GM18511 (cell line): ENCODE measurements around the gene FOXD3.

Source experiments
- ATAC-seq: cut with Tn5 transposase; IDR thresholded peaks from one replicate; pipeline ENCODE4 v1.9.1; 2021; ENCODE audit warnings: mild to moderate bottlenecking, moderate library complexity; ENCODE audit not compliant: unreplicated experiment

Gene FOXD3

DNA sequence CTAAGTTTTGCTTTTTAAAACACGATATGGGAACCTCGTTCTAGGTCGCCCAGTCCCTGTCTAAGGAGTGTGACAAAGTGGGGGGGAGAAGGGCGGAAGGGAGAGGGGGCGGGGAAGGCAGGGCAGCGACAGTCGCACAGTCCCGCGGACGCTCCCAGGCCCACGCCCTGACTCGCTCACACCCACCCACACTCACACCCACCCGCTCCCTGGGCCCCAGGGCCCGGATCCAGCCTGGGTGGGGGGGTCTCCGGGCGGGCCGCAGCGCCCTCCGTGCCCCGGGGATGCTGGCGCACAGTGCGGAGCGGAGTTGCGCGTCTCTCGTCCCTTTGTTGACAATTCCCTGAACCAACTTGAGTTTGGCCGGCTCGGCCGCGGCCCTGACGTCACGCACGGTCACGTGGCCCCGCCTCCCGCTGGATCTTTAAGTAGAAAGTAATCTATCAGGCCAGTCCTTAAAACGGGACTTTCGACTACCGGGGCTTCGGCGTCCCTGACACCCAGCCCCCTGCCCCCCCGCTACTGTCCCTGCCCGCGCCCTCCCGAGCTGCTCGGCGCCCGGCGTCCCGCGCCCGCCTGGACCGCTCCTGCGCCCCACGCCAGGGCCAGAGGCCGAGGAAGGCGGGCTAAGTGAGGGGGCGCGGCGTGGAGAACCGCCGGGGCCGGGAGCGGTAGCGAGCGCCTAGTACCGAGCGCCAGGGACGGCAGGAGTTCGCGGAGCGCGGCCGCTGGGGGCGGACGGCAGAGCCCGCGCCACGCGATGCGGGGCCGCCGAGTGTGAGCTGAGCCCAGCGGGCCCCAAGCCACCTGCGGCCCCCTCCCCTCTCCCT, at the start of gene FOXD3:
Gene FOXD3 (plus strand): TSS at position 454 of the 830 bp plus-strand sequence. CDS start 492 bp downstream, outside the sequence.
- no peak for ATAC-seq

DNA sequence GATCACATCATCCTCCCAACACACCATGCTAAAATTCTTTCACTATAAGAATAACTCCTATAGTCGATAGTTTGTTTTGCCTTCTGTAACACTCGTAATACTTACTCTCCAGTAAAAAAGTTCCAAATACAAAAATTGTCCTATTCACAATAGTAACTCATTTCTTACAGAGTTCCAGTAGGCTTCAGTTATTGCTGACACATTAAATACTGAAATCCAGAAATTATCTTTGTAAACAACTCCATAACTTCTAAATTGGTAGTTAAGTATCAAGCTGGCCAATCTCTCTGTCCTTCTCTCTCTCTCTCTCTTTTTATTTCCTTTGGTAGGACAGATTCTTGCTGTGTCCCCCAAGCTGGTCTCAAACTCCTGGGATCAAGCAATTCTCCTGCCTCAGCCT, 49.6 kb upstream of the FOXD3 start:
- ATAC-seq, result no peak

DNA sequence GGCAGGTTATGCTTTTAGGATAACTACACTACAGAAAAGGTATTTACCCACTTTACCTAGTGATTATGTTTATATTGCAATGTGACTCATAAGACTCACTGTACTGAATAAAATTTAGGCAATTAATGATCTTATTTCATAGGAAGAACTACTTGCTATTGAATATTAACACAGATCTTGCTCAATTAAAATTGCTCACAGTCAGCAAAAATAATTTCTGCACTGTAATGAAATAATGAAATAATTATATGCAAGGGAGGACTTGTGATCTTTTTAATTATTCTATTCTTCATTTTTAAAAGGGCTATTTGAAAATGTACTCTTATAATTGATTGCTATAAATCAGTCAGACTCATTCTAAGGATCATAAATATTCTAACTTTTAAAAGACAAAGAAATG, 48.0 kb upstream of the FOXD3 start:
- no peak for ATAC-seq

DNA sequence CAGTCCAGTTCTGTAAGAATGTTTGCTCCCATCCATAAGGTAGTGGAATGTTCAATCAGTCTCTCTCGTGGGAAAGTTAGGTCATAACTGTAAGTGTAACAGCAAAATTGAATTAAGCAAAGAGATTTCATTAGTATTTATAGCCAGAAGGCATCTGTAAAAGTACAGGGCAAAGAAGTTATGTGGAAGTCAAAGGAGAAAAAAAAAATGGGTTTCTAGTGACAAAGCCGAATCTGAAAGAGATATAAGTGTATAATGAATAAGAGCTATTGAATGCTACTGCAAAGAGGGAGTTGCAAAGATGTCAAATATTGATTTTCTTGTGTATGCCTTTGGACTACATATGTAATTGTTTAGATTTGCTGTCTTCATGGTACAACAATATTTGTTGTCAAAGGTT, 47.4 kb upstream of the FOXD3 start:
- ATAC-seq, result no peak

DNA sequence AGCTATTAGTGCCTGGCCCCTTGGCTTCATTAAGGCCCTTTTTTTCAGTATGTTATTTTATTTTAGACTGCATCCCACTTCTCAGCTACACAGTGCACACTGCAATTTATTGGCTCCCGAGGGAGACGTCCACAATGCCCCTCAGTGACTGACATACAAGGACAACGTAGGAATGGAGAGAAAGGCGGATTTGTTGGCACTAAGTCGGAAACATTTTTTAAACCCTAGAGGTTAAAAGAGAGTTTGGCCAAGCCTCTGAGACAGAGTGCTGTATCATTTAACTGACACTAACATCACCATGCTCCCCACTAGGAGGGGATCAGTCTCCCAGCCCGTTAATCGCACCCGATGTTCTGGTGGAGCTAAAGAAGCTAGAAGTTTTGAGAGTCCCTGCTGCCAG, 45.7 kb upstream of the FOXD3 start:
- no peak for ATAC-seq

DNA sequence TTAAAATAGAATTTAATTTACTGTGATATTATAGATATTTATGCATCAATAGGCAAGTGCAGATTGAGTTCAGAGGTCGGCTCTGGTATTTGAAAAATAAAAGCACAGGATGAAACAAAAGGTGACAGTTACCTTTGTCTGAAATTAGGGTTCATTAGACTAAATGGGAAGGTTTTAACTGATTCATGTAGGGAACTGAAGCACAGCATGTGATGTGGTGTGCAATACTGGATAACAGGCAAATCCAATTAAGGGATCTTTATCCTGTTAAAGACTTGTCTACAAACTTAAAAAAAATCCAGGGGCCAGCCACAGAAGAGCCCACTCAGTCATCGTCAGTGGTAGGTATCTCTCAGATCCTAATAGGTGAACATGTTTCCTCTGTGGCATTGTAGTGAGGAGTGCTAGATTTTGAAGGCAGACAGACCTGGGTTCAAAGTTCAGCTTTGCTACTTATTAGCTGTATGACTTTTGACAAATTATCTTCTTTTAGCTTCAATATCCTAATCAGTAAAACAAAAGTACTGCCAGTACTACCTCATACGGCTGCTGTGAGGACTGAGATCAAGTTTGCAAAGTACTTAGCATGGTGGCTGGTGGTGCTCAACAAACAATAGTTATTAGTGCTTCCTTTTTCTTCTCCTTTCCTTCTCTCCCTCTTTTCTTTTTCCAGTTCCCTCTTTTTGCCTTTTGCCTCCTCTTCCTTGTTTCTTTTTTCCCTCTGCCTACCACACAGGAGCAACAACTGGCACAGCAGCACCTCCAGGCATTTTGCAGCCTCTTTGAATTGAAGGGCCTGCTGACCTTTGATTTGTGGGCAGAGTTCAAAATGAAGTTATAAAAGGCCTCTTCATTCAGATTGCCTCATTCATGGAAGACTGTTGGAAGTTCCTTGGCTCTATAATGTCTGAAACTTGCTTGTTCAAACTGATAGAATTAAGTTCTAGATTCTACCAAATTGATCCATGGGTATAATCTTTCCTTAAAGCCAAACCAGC, 44.9 kb upstream of the FOXD3 start:
- ATAC-seq, result no peak

DNA sequence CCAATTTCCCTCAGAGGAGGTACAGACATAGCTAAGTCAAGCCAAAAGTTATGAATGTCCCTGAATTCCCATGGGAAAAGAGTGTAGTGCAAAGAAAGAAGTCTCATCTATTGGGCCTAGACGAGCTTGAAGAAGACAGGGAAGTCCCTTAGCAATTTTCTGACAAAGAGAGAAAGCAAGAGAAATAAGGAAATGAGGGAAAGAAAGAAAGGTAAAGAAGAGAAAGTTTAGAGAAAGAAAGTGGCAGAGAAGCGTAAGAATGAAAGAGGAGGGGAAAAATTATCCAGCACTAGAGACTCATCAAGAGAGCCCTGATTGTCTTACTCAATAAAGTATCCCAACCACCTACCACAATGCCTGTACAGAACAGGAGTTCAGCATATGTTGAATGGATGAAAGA, 40.6 kb upstream of the FOXD3 start:
- ATAC-seq, result no peak

DNA sequence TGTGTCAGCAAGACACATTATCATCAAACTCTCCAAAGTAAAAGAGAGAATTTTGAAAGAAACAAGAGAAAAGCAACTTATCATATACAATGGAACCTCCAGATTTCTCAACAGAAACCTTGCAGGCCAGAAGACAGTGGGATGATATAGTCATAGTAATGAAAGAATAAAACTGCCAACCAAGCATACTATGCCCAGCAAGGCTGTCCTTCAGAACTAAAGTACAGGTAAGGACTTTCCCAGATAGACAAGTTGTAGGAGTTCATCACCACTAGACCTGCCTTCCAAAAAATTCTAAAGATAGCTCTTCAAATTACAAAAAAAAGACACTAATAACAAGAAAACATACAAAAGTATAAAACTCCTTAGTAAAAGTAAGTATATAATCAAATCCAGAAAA, 33.2 kb upstream of the FOXD3 start:
- no peak for ATAC-seq

DNA sequence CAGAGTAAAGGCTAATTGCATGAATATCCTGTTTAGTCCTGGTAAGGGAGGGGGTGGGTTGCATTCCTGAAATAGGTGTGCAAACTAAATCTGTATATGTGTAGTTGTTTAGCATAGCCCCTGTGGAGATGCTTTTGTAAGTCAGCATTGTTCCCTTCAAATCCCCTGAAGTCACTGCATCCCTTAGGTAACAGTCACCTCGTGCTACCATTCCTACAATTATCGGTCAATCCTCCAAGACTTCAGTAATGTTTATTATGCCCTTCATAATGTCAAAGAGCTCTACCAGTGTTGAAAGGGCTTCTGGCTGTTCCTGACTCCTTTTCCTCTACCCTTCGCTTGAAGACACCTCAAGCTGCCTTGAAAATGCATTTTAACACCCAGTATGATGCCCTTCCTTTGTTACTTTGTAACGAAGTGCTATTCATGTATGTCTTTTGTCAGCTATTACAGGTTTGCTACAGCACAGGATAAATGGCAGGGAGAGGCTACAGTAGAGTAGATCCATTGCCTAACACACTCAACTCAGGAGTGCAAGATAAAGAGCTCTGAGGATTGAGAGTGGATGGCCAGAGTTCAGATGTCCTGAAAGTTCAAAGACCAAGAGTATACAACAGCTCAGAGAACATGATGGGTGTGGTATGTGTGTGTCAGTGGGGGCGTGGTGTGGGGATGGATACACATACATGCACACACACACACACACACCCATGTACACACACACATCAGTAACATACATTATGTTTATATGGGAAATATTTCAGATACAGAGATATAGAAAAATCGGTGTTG, 27.4 kb upstream of the FOXD3 start:
- no peak for ATAC-seq

DNA sequence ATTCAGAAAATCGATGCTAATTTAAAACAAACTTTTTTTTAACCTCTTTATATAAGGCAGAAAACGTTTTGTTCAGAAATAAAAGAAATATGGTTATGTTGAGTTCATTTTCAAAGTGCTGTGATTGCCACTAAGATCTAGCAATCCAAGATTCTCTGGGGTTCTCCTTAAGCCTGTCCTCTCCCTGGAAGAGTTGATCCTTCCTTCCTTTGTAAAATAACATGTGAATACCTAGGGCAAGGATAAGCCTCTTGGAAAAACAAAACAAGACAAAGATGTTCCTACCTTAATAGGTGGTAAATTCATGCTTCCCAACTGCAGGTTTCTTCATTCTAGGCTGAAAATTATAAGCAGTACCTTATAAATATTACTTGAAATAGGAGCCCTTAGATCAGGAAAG, 18.0 kb upstream of the FOXD3 start:
- no peak for ATAC-seq

DNA sequence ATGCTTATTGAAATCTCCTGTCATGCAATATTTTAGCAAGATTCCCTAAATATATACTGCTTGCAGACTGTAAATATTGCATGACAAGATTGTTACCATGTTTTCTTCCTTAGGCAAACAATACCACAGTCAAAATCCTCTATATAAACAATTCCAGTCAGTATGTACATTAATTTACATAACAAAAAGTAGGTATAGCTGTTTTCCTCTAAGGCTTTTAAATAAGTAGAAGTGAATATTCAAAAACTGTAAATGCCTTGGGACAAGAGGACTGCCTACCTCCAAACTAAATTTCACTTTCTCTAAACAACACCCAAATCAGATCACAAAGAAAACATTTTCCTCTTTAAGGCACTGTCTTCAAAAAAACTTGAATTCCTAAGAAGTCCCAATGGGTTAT, 17.3 kb upstream of the FOXD3 start:
- no peak for ATAC-seq

DNA sequence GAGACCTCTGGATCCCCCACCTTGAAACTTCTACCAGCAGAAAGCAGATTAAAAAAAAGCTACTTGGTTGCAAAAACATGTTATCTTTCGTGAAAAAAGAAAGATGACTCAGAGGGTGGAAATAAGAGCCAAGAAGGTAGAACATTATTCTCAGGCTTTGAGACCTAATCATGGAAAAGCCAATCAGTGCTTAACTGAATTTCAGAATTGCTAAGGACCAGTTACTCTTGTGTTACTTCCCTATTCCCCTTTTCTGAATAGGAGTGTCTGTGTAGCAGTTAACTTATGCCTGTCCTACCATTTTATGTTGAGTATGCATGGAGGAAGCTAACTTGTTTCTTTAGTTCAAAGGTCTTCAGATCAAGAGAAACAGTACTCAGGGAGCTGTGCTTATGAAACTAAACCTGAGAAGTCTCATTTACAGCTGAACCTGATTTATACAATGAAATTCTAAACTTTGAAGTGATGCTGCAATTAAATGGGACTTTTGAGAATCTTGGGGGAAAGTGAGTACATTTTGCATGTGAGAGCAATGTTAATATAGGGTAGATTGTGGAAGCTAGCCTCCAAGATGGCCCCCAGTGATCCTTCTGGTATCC, 15.1 kb upstream of the FOXD3 start:
- ATAC-seq, result no peak

DNA sequence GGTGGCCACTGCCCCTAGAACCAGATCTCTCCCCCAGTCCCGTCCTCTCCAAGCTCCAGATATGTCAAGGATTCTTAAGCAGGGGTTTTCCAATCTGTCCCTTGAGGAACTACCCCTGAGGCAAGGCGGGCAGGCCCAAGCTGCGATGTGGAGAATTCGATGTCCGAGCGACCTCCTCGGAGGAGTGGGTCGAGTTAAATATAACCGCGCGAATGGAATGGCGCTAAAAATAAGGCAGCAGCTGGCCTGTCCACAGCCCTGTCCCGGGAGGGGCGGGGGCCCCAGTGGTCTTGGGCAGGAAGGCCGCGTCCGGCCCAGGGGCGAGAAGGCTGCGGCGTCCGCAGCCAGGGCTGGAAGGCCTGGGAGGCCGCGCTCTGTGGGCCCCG, 5.8 kb upstream of the FOXD3 start:
- no peak for ATAC-seq

DNA sequence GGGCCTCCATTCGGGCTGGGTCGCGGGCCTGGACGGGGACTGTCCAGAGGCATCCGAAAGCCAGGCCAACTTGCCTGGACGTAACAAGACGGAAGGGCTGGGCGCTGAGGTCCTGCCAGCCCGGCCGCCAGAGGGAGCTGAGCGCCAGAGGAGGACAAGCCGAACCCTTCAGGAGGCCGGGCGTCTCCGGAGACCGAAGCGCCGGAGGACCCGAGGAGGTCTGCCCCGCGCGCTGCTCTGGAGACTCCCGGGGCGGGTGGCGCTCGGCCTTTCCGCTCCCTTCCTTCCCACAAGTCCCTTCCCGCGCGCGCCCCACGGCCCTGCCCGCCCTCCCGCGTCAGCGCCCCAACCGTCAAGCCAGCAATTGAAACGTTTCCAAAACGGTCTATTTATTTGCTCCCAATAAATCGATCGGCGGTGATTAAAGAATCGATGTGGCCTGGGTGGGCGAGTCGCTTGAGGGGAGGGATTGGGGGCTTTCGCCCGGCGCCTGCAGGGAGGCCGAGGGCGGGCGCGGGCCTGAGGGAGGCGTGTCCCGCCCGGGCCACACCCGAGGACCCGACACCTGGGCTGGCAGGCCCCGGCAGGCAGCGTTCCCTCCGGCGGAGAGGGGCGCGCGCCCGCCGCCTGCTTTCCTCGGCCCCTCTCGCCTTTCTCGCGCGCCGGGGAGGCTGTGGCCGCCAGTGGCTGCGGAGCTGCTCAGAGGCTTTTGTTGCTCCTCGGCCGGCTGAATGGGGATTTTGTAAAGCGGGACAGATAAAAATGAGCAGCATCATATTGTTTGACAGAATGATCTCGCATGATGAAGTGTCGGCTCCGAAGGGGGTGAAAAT, 5.2 kb upstream of the FOXD3 start:
- peak; percentile 90 for ATAC-seq

DNA sequence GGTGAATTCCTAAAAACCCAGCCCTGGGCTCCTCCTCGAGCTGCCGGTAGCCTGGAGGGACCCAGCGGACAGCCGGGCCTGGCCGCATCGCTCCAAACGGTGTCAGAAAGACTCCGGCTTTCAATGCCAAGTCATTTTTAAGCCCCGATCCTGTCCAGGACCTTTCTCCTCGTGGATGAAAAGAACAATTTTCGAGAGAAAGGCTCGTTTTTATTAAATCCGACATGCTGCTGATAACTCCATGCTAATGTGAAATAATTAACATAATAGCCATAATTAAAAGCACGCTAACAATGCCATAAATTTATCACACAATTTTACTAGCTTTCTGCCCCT, 4.6 kb upstream of the FOXD3 start:
- no peak for ATAC-seq

DNA sequence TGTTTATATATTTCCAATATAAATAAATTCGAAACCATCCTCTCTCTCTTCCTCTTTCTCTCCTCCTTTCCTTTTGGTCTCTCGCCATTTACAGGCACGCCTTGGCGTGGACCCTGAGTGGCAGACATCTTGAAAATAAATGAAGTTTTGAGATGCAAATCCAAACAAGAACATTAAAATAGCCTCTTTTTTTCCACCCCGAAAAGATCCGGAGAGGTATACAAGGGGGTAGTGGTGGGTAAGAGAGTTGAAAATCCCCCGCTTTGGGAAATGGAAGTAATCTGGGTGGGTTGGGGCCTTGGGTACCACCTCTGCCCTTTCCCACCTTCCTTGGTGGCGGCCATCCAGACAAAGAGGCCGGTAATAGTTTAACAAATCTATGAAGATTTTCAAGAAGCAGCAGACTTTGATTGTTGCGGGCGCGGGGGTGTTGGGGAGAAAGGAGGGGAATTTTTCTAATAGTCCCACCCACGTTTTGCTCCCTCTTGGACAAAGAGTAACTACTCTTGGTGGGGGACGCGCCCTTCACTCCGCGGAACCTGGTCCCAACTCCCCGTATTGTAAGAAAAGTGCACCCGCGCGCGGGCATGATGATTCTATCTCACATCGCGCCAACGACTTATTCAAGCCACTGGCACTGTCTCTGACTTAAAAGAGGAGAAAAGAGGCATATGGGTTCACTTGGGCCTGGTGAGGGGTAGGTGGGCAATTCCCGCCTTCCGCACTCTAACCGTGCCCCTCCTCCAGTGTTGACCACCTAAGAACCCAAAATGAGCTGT, 4.0 kb upstream of the FOXD3 start:
- ATAC-seq, result no peak

DNA sequence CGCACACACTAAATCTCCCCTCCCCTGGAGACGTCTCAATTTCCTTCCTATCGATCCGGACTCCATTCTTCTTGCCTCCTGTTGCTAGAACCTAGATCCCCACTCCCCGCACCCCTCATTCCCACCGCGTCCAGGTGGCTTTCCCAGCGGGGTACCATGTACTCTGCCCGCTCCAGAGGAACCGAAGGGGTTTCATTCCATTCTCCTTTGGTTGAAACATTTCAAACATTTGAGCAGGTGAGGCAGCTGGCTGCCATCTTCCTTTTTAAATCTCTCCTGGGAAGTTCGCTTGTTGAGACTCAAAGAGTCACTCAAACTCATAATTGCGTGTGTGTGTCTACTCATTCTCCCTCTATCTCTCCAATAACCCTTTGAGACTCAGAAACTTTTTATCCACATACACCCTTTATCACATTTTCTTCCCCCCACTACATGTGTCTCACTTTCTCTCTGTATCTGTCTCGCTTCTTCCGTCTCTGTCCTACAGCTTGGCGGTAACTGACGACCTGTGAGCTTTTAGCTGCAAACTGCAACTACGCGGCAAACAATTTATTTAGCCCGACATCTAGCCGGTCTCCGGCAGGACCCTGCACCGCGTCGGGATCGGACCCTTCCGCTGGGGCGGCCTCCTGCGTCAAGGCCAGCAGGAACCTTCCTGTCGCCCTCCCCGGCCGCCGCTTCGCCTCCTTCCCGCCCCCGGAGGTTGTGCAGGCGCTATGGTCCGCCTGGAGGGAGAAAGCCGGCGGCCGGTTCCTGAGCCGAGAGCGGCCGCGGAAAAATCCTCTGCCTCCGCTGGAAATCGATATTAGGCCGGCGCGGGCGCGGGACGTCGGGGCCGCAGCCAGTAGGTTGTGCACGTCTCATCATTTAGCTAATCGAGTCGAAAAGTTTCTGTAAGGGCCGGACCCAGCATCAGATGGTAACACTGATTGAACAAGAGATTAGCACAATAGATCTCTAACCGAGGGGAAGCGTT, 3.0 kb upstream of the FOXD3 start:
- no peak for ATAC-seq
